GM12864 (cell line): Measurements from ENCODE around the gene KRT35.
A peak's percentile ranks its signal among the peaks of the same experiment; 100 is the strongest.

Experiments
- DNase-seq: peaks from one replicate; pipeline ENCODE4 v3.0.0-alpha.2; 2011; ENCODE audit warnings: low read depth
- H3K4me3 ChIP-seq: 2 replicates; pipeline ENCODE4 v1.5.1; 2011; ENCODE audit warnings: mild to moderate bottlenecking, low read depth, low read length, control low read depth
- TF ChIP-seq, protein P1 (sequence below): IDR thresholded peaks from 2 replicates; pipeline ENCODE4 v1.5.1; 2011; ENCODE audit warnings: low read depth, mild to moderate bottlenecking, moderate library complexity, low read length, control low read depth, inconsistent platforms; ENCODE audit errors: missing control alignments

The KRT35 gene

DNA sequence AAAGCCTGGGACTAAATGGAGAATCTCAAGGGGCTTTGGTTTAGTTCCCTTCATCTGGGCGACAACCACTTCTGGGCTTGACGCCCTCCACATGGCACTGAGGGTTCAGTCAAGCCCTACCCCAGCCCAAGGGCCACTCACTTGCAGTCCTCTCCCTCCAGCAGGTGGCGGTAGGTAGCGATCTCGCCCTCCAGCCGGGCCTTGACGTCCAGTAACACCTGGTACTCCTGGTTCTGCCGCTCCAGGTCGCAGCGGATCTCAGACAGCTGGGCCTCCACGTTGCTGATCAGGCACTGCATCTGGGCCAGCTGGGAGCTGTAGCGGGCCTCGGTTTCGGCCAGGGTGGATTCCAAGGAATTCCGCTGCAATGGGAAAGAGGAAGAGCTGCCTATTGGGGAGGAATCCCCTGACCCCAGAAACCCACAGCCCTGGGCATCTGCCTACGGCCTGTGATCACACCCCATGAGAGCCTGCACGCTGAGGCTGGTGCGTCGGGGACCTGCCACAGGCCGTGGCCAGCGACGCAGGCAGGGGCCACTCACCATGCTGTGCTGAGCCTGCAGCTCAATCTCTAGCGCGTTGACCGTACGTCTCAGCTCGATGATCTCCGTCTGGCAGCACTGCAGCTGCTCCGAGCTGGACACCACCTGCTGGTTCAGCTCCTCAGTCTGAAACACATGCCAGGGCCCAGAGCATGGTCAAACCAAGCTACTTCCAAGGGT lies 6.0 kb upstream of the KRT35 start:
- no peak for DNase-seq
- TF ChIP-seq, protein P1, sequence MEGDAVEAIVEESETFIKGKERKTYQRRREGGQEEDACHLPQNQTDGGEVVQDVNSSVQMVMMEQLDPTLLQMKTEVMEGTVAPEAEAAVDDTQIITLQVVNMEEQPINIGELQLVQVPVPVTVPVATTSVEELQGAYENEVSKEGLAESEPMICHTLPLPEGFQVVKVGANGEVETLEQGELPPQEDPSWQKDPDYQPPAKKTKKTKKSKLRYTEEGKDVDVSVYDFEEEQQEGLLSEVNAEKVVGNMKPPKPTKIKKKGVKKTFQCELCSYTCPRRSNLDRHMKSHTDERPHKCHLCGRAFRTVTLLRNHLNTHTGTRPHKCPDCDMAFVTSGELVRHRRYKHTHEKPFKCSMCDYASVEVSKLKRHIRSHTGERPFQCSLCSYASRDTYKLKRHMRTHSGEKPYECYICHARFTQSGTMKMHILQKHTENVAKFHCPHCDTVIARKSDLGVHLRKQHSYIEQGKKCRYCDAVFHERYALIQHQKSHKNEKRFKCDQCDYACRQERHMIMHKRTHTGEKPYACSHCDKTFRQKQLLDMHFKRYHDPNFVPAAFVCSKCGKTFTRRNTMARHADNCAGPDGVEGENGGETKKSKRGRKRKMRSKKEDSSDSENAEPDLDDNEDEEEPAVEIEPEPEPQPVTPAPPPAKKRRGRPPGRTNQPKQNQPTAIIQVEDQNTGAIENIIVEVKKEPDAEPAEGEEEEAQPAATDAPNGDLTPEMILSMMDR, result peak; percentile 79
- no peak overlapping the region for H3K4me3 ChIP-seq

DNA sequence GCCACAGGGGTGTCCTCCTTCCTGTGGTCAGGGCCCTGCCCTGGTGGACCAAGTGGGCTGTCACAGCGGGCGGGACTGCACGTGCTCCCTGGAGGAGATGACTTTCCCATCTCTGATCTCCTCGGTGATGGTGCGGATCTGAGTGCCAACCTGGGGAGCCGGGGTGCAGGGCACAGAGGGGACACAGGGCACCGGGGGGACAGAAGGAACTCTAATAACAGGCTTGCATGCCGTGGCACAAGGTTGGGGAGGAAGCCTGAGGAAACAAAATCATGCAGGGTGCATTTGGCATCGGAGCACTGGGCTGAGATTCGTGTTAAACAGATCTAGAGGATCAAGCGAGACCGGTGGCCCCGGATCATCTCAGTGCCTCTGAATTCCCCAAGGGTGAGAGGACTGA lies 5.4 kb upstream of the KRT35 start:
- H3K4me3 ChIP-seq, result no peak overlapping the region
- DNase-seq, result no peak
- TF ChIP-seq, protein P1, result no peak

DNA sequence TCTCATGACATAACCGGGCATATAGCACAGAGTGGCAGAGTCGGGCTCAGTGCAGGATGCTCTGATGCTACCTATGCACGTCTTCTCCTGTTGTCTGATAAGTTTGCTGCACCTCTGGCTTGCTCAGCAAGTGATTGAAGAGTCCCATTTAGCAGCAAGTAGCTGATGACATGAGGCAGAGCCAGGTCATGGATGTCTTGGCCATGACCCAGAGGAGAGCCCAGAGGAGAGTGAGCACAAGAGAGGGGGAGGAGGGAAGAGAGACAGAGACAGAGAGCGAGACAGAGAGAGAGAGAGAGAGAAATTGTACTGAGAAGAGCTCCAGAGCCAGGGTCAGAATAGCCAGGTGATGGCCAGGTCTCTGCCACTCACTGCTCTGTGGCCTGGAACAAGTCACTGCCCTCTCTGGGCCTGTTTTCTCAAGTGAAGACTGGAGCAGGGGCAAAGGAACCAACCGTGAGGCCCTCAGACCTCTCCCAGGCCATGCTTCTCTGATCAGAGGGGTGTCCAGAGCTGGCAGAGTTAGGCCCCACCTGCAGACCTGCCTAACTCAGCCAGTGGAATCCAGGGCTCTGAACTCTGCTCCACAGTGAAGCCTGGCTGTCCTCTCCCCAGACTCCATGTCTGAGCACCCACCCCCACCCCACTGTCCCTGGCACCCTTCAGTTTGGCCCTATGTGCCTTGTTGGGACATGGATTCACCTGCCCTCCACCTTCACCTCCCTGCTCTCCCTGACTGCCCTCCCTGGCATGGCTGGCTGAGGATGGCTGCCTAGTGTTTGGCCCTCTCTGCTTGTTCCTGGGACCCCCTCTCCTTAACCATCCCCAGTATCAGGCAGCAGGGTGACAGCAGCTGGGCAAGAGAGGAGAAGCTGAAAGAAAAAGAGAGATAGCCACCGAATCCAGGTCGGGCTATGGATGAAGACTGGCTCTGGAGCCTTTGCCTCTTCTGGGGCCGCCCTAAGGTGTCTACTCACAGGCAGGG lies 4.3 kb upstream of the KRT35 start:
- H3K4me3 ChIP-seq, result no peak overlapping the region
- TF ChIP-seq, protein P1, result no peak
- DNase-seq, result no peak

DNA sequence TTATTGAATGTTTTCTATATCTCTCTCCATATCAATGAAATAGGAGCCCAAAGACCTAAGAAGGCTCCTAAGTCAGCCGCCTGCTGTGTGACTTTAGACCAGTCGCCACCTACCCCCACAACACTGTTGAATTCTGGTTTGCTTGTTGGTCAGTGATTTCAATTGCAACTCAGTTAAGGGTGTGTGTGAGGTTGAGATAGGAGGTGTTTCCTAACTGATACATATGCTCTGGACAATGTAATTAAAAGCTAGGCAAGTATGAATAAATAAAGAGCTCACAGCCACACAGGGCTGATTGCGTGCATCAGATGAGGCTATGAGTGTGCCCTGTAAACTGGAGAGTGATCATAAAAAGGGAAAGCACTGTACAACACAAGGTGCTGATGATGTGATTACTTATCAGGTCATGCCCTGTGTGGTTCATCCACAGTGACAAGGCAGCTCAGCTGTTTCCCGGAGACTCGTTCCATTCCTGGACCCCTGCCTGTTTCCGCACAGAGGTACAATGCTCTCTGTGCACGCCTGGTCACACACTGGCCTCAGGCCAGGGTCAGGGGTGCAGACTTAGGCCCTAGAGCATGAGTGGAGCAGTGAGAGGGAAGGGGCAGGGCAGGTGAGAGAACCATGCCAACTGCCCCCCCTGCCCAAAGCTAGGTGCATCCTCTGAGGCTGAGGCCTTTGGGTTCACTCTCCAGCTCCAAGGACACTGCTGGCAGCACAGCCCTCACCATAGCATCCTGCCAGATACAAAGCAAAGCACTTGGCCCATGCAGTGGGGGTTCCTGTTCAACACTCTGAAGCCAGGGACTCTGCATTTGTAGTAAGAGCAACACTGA lies 3.3 kb upstream of the KRT35 start:
- no peak for DNase-seq
- TF ChIP-seq, protein P1, result no peak
- H3K4me3 ChIP-seq, result no peak overlapping the region

DNA sequence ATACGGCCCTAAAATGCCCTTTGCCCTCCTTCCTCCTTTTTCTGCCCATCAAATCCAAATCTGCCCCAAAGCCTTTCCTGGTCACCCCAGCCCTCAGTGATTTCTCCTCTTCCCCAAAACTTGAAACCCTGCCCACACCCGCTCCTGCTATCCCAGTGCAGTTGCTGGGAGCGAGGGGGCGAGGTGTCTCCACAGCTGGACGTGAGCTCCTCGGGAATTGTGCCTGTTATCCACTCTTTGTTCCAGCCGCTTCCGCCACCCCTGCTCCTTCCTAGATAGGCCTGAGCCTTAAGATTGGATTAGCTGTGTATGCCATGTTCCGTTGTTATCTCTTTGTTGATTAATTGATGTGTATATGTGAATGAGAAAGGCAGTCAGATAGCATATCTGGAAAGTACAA lies 2.6 kb upstream of the KRT35 start:
- no peak overlapping the region for H3K4me3 ChIP-seq
- TF ChIP-seq, protein P1, result no peak

DNA sequence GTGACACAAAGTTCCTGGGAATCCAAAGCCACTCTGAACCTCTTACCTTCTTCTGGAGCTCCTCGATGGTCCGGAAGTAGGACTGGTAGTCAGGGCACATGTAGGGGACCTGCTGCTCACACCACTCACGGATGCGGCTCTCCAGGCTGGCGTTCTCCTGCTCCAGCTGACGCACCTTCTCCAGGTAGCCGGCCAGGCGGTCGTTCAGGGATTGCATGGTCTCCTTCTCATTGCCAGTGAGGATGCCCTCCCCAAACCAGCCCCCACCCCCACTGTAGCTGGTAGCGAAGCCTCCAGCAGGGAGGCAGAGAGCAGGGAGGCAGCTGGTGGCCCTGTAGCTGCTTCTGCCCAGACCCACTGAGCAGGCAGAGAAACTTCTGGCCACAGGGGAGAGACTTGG lies 370 bp downstream of the KRT35 start:
- TF ChIP-seq, protein P1, result no peak
- no peak for DNase-seq
- H3K4me3 ChIP-seq, result no peak overlapping the region

More for the DNA sequence above, 2.6 kb upstream of the KRT35 start:
- DNase-seq, result no peak
